NCI-H2227 (cell line): ENCODE results near the gene CAMTA1.

Source experiments
- DNase-seq: peaks from one replicate; lab custom pipeline; 2025; ENCODE audit not compliant: unreplicated experiment; lab: John Stamatoyannopoulos, UW

CAMTA1 gene

DNA sequence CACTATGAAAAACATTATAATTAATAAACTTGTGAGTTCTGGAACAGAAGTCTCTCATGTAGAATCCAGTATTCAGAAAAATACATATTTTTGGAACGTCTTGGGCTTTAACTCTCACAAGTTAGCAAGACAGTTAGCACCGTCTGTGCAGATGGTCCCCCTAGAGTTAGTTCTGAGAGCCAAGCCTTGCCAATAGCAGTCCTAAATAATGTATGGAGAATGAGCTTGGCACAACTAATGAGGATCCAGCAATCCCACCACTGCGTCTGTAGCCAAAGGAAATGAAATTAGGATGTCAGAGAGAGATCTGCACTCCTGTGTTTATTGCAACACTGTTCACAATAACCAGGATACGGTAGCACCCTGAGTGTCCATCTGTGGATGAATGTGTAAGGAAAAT lies 931.3 kb downstream of the CAMTA1 start:
- DNase-seq = no peak

GRCh38 chr1:7717748-7718368 lies 932.6 kb downstream of the CAMTA1 start:
- no peak for DNase-seq

DNA sequence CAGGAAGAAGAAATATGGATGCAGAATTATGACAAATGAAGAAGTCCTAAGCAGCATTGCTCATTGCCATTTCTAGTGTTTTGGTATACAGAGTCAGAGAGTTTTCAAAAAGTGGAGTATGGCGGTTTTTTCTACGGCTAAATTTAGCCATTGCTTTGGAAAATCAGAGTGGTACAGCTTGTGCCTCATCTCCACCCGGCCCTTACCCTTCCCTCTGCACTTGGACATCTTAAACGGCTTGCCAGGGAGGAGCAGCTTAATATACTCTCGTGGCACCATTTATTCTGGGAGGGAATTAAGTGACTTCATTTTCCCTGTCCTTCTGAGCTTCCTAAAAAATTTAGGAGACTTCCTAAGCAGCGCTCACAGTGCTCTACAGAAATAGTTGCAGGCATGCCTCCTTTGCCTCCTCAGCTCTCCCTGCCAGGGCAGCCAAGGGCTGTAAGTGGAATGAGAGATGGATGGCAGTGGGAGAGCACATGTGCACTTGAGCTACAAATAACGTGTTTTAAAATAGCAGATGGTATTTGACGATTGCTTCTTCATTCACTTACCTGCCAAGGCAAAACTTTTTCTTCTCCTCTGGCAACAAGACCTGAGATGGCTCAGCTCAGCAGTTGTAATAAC lies 934.3 kb downstream of the CAMTA1 start:
- no peak for DNase-seq

DNA sequence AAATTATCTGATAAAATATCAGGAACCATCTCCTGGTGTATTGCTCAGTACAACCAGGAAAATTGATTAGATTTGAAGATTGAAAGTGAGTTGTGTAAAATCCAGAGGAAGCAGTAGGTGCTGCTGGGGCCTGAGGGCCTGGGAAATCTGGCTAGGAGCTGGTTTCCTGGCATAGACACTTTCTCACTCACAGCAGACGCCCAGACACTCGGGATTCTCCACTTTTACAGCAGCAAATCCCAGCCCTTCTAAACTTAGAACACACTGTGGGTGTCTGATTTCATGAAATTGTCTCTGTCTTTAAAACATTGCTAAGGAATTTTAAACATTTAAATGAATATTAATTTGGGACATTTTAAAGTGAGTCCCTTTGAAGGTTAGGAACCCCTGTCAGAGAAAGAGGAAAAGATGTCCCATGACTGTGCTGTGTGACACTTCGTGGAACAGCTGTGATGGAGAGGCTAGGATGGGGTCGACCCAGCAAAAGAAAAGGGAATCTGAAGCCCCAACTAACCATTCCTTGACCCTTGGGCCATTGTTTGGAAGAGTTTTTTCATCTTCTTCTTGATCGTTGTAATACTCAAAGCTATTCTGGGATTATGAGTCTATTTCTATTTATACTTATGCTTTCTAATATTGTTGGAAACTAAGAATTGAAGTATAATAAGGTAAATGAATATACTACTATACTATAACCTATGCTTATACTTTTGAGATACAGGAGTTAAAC lies 936.9 kb downstream of the CAMTA1 start:
- DNase-seq = no peak

- no peak for DNase-seq
These were observed 937.4 kb downstream of the CAMTA1 start for GRCh38 chr1:7722670-7723012.

- DNase-seq = no peak
These were observed 941.4 kb downstream of the CAMTA1 start for GRCh38 chr1:7726623-7727022.

- DNase-seq = peak; percentile 61
These were observed 942.7 kb downstream of the CAMTA1 start for GRCh38 chr1:7727809-7728471.

GRCh38 chr1:7729761-7730160 lies 944.5 kb downstream of the CAMTA1 start:
- no peak for DNase-seq

DNA sequence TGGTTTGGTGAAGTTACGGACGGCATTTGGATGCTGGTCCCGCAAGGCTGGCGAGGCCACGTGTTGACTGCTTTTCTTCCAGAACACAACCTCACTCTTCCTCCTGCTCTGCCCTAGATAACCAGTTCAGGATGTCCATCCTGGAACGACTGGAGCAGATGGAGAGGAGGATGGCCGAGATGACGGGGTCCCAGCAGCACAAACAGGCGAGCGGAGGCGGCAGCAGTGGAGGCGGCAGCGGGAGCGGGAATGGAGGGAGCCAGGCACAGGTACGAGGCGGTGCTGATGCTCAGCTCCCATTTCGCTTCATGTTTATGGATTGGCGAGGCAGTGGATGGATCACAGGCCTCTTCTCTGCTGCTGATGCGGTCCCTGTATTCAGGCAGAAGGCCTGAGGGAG lies 947.1 kb downstream of the CAMTA1 start:
- DNase-seq = no peak

- no peak for DNase-seq
These were observed 948.0 kb downstream of the CAMTA1 start for GRCh38 chr1:7733276-7733675.

GRCh38 chr1:7738044-7738443 lies 952.8 kb downstream of the CAMTA1 start:
- no peak for DNase-seq

DNA sequence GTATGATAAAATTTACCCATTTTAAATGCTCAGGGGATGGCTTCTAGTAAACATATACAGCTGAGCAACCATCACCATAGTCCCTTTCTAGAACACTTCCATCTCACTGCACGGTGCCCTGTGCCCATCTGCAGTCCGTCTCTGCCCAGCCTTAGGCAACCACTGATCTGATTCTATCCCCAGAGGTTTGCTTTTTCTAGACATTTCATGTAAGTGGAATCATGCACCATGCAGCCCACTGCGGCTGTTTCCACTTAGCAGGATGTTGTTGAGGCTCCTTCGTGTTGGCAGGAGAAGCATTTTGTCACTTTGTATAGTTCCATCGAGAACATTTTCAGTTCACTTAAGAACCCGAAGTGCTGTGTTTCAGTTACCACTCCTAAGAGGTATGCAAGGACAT lies 958.1 kb downstream of the CAMTA1 start:
- DNase-seq = no peak

GRCh38 chr1:7744882-7745281 lies 959.6 kb downstream of the CAMTA1 start:
- no peak for DNase-seq

- DNase-seq = no peak
These were observed 960.5 kb downstream of the CAMTA1 start for GRCh38 chr1:7745783-7746182.

- DNase-seq = no peak
These were observed 962.4 kb downstream of the CAMTA1 start for GRCh38 chr1:7747605-7748004.

- DNase-seq = peak; percentile 61
These were observed 963.9 kb downstream of the CAMTA1 start for GRCh38 chr1:7749126-7749525.

DNA sequence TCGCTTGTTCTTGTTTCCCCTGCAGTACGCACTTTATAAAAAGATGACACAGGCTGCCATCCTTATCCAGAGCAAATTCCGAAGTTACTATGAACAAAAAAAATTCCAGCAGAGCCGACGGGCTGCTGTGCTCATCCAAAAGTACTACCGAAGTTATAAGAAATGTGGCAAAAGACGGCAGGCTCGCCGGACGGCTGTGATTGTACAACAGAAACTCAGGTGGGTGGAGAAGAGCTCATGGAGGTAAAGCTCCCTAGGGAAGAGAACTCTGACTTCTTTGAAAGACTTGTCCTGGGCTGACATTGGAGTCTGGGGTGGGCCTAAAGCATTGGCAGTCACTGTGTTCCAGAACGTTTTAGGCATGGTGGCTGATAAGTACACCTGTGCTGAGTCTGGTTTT lies 965.9 kb downstream of the CAMTA1 start:
- DNase-seq = no peak

DNA sequence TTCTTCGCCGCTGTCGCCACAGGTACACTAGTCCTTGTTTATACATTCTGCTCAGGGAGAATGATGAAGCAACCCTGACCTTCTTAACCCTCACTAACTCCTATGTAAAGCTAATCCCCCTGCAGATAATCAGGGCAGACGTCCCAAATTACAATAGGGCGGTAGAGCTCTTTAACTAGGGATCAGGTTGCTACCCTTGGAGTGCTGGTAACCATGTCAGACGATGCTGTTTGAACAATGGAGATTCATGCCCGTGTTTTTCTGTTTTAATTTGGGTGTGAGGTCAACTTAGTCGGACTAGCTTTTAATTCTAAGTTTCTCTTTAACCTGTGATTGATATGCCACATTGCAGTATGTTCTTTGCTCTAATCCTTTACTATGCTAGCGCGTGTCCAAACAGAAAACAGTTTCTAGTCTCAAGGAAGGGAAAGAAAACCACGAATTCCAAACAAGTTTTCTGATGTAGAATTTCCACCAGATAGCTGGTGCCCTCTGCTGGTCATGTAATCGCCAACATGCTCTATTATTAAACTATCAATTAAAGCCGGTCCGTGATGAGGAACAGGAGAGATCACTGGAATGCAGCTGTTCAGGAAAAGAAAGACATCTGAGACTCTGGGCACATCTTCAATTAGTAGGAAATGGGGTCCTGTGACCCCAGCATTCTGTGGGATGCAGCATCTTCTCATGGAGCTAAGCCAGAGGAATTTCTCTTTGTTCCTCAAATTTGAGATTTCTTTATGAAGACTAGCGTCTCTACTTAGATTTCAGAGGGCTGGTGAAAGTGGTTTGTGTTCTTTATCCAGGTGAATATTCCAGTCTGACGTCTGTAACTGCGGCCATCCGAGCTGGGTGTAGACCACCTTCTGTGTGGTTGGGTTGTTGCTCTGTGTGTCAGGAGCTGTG lies 967.5 kb downstream of the CAMTA1 start:
- peak; percentile 78 for DNase-seq

GRCh38 chr1:7753641-7754040 lies 968.4 kb downstream of the CAMTA1 start:
- no peak for DNase-seq

DNA sequence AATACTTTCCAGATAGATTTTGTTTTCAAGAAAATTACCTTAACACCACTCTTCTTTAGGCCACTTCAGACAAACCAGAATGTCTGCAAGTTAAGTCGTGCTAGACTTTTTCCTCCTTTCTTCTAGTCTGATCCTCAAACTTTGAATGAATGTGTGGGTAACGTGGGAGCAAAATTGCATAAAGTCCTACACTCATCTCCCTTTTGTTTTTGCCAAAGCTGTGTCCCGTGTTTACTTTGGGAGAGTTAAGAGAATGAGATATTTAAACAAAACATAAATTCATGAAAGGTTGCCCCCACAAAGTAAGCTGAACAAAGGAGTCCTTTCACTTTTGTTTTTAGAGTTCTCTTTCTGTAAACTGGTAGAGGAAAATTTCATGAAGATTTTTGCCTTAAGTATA lies 969.0 kb downstream of the CAMTA1 start:
- DNase-seq = no peak

- peak; percentile 31 for DNase-seq
These were observed 970.2 kb downstream of the CAMTA1 start for GRCh38 chr1:7755448-7755847.
